CD4-positive, alpha-beta T cell treated with Interferon gamma for 1 hour (primary cell): ENCODE measurements around the gene ABAT.
"Not testable (repeated sequence)": the region's sequence is repeated elsewhere in the genome, so short reads cannot be mapped to it uniquely, and the experiment has no call there.

ENCODE experiments used
- DNase-seq: peaks from one replicate; pipeline ENCODE4 v3.0.0-alpha.2; 2020

The ABAT gene

GRCh38 chr16:8682551-8683259 lies 8.3 kb downstream of the ABAT start:
- DNase-seq: no peak

GRCh38 chr16:8683640-8684039 lies 9.2 kb downstream of the ABAT start:
- DNase-seq: no peak

DNA sequence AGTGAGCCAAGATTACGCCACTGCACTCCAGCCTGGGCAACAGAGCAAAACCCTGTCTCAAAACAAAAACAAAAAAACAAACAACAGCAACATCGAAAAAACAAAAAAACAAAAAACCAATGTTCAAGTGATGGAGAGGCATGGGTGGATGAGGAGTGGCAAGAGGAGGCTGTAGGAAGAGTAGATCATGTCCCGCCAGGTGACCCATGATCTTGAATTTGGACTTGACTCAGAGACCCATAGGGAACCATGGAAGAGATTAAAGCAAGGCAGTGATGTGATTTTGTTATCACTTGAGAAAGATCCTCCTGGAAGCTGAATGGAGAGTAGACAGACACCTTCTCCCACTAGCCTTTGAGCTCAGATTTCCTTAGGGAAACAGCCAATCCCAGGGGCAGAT lies 11.2 kb downstream of the ABAT start:
- DNase-seq: no peak

DNA sequence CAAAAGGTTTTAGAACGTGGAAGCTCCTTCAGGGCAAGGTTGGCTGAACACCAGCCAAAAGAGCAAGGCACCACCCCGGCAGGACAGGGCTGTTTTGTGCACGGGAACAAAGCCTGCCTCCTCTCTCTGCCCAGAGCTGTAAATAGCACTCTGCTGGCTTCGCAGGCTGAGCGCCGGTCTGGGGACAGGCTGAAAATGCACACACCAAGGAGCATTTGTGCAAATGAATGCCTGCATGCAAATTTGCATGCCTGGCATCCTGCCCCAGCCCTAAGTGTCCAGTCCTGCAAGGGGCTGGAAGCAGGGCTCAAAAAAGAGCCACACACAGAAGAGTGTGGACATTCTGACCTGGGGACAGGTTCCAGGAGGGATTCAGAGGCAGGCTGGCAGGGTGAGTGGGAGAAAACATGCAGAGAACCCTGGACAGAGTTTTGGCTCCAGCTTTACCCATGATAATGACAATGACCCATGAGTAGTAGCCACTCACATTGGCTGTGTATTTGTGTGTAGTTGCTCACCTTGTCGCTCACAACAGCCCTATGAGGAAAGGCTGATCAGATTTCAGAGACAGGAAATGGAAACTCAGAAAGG lies 11.7 kb downstream of the ABAT start:
- DNase-seq: no peak

DNA sequence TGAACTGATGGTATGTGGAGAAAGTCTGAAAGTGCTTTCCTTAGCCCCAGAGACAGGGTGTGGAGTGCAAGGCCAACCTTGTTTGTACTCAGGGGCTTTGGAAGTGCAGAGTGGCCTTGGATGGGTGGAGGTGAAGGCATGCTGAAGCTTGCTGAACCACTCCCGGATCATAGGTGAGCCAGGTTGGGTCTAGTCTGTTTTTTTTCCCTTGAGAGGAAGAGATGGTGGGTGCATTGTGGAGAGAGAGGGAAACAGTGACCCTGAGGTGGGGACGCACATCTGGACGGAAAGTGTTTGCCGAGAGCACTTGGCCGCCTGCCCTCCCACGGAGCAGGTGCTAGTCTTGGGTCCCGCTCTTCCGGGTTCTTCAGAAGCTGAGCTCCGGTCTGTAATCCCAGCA lies 12.5 kb downstream of the ABAT start:
- no peak for DNase-seq

- no peak for DNase-seq
Measured at GRCh38 chr16:8689686-8690085, 15.3 kb downstream of the ABAT start.

DNA sequence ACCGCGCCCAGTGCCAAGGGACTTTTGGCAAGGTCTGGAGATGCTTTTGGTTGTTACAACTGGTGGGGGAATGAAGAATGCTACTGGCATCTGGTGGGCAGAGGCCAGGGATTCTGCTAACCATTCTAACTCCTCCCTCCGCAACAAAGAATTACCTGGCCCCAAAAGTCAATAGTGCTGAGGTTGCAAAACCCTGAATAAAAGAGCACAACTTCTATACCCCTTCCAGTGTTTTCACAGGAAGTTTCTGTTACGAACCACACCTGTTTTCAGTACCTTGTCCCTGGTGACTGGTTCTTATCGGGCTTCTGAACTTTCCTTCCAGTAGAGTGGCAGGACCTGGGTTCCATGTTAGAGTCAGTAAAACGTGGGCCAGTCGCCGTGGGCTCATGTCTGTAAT lies 17.3 kb downstream of the ABAT start:
- DNase-seq: no peak

DNA sequence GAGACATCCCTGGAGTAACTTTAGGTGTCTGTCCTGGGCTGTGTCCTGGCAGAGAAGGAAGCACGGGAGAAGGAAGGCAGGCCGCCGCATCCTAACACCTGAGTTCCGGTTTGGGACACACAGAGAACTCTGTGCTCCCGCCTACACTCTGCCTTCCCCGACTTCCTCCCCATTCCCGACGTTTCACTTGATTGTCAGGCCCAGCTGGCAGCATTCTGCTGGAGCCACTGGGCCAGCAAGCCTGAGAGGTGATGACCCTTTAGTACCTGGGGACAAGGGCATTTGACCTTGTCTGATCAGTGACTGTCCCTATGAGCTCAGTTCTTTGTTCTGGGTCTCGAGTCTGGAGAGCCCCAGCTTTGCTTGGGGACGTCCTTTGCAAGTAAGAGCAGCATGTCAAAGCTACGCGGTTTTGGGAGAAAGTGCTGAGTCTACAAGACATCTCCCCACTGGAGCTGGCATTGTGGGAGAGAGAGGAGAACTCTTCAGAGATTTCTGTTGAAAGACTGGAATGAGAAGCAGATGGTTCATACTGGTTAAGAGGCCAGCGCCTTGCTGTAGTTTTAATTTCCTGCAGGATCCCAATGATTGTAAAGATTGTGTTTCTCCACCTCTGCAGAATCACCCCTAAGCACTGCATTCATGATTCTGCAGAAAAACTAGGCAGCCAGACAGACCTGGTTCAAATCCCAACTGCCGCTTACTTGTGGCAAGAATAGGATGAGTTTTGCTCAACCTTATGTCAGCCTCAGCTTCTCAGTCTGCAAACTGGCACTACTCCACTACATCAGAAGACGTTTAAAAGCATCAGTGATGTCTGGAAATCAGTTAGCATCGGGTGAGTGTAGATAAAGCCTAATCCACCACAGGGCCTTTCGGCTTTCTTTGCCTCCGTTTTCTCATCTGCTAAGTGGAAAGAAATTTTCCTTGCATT lies 20.6 kb downstream of the ABAT start:
- DNase-seq: no peak

DNA sequence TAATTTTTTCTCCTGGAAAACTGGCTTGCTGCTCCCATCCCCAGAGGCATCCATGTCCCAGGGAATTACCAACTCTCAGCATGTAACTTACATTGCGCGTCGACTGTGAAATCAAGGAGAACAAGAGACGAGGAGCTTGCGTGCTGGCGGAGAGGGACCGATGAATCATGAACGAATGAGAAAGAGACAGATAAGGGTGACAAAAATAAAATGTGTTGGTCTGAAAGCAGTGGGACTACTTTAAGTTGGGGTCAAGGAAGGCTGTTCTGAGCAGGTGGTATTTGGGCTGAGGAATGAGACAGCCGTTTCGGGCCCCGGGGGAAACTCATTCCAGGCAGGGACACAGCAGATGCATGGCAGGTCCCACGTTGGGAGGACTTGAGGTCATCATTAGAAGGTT lies 22.5 kb downstream of the ABAT start:
- DNase-seq: no peak

DNA sequence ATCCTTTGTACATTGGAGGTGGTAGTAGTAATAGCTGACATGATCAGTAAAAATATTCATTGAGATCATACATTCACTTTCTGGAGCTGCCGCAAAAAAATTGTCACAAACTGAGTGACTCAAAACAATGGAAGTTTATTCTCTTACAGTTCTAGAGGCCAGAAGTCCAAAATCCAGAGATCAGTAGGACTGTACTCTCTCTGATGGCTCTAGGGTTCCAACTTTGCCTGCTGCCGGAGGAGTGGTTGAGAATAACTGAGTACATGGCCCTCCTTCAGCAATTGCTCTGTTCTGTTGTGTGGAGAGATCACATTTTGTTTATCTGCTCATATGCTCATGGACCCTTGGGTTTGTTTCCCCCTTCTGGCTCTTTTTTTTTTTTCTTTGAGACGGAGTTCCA lies 23.5 kb downstream of the ABAT start:
- no peak for DNase-seq

DNA sequence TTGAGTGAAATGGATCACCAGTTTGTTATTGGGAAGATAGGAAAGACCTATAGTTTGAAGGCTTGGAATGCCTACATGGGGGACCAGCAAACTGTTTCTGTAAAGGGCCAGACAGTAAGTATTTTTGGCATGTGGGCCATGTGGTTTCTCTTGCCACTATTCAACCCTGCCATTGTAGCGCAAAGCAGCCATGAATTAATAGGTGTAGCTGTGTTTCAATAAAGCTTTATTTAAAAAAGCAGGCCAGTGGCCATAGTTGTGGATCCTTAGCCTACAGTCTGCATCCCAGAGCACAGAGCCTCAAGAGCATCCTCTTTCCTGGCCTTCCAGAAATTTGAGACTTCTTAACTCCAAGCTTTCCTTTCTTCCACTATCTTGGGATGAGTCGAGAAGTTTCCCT lies 29.3 kb downstream of the ABAT start:
- no peak for DNase-seq

- no peak for DNase-seq
Measured at GRCh38 chr16:8704098-8704497, 29.7 kb downstream of the ABAT start.

DNA sequence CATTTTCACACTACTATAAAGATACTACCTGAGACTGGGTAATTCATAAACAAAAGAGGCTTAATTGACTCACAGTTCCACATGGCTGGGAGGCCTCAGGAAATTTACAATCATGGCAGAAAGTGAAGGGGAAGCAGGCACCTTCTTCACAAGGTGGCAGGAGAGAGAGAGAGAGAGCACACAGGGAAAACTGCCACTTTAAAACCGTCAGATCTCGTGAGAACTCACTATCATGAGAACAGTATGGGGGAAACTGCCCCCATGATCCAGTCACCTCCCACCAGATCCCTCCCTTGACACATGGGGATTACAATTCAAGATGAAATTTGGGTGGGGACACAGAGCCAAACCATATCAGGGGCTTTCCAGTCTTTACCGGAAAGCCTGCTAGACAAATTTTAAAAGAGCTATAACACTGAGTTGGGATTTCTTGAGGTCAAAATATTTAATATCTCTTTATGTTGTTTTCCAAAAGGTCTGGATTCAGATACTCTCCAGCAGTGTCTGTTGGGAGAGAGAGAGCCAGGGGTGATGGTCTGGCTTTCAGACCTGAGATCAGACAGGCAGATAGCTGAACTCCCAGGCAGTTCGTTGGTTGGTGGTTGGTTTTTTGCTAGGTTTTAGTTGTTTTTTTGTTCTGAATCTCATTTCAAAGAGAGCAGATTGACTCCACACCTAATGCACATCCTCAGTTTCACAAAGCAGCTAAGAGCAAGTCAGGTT lies 30.8 kb downstream of the ABAT start:
- not testable (repeated sequence) for DNase-seq

DNA sequence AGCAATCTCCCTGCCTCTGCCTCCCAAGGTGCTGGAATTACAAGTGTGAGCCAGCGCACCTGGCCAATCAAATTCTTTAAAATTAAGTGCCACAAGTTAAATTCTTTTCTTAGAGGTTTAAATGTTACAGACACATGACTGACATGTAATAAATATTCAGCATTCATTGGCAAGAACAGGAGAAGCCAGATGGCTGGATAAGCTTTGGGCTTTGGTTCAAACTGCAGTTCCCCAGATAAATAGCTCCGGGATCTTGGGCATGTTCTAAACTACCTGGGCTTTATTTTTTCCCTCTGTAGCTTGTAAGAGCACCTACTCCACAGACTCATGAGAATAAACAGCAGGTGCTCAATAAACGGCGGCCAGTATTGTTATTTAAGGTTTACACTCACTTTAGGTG lies 34.1 kb downstream of the ABAT start:
- DNase-seq: no peak

DNA sequence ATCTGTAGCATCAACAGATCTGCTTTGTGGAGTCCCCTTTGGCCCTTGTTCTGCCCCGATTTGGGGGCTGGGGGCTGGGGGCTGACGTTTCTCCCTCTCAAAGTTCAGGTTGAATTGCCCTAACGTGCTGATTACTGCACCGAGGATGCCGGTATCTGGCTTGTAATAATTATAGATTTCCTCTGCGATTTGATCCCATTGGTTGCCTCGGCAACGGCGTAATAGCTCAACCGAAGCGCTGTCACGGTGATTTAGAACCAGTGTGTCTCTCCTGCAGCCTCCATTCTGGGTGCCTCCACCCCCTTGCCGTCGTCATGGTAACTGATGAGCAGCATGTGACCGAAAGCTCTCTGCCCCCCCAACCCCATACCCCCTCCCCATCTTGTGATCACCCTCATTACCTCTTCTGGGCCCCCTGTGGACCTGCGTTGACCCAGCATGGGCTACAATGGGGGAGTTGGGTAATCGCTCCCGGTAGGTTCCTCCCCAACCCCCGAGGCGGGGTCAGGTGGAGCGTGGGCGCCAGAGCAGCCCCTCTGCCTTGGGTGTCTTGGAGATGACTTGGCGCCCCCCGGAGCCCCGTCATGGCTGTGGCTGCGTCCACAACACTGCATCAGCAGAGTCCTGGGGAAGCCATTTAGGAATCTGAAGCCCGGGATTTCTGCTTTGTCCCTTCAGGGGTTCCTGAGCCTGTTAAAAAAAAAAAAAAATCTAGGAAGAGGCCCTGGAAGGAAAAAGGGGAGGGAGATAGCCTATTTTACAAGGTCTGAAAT lies 38.4 kb downstream of the ABAT start:
- DNase-seq: no peak

DNA sequence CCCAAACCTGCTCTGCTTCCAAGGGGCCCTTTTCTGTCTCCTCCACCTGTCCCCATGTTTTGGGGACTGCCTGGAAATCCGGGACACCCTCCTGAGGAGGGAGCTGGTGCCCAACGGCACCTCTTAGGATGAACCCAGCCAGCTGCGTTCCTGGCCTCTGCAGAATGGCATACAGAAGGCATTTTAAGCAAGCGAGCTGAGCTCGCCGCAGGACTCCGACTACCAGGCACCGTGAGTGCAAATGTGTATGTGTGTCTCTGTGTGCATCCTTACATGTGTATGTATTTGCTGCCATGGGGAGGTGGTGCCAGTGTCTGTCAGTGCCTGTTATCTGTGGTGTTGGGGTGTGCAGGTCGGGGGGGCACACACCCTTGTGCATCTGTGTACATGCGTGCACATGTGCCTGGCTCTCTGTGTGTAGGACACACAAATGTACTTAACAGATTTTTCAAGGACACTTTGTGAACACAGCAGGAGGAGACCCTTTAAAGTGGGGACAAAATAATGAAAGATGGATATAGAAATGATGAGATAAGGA lies 39.3 kb downstream of the ABAT start:
- DNase-seq: no peak

GRCh38 chr16:8714174-8714573 lies 39.8 kb downstream of the ABAT start:
- no peak for DNase-seq

GRCh38 chr16:8714807-8715206 lies 40.4 kb downstream of the ABAT start:
- no peak for DNase-seq

DNA sequence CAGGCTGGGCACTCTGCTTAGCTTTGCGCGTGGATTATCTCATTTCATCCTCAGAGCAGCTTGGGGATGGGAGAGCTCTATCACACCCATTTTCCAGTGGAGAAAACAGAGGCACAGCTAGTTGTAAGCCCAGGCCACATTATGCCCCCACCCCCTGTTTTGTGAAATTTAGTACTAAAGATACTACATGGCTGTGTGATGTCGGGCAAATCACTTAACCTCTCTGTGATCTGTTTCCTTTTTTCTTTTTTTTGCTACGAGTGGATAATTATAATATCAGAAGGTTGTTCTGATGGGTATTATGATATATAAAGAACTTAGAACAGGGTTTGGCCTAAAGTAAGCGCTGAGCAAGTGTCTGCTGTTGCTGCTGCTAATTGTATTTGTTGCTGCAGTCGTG lies 41.6 kb downstream of the ABAT start:
- DNase-seq: no peak

- no peak for DNase-seq
Measured at GRCh38 chr16:8716592-8716991, 42.2 kb downstream of the ABAT start.

GRCh38 chr16:8717469-8717868 lies 43.1 kb downstream of the ABAT start:
- no peak for DNase-seq

GRCh38 chr16:8717892-8718415 lies 43.5 kb downstream of the ABAT start:
- DNase-seq: no peak
